Spleen (tissue), 11 donors: ENCODE measurements around the gene ZBBX. TPM values are rescaled to one million over a fixed set of nuclear protein-coding genes. Genes with fewer than 3 reads are reported as not detected.

ENCODE experiments used
- DNase-seq: peaks from one replicate; pipeline ENCODE4 v3.0.0-alpha.2; 2020
- H3K27ac ChIP-seq, 8 donors: fragments of 200-600 bp; sonication (generic) in 7 of 8; 1 replicate in 4 of 8; 2 replicates in 4 of 8; pipeline versions ENCODE4 v1.5.0 to v1.8.0; 2016 to 2021; ENCODE audit warnings: inconsistent platforms in 4 of 8, mild to moderate bottlenecking in 4 of 8, moderate library complexity in 1 of 8
- H3K27me3 ChIP-seq, 7 donors: fragments of 200-600 bp; sonication (generic) in 6 of 7; replicated peaks in 1 of 7; 1 replicate in 4 of 7; 2 replicates in 3 of 7; pipeline versions ENCODE4 v1.5.0 to v1.8.0; 2016 to 2021; ENCODE audit warnings: inconsistent platforms in 3 of 7, mild to moderate bottlenecking in 1 of 7
- H3K36me3 ChIP-seq, 6 donors: fragments of 200-600 bp; sonication (generic) in 5 of 6; 1 replicate in 4 of 6; 2 replicates in 2 of 6; pipeline versions ENCODE4 v1.5.0 to v1.8.0; 2016 to 2021; ENCODE audit warnings: inconsistent platforms in 2 of 6
- H3K4me1 ChIP-seq, 6 donors: fragments of 200-600 bp; sonication (generic) in 5 of 6; 1 replicate in 3 of 6; 2 replicates in 3 of 6; pipeline versions ENCODE4 v1.5.0 to v1.8.0; 2016 to 2021; ENCODE audit warnings: inconsistent platforms in 3 of 6
- H3K4me3 ChIP-seq, 8 donors: fragments of 200-600 bp; sonication (generic) in 7 of 8; 1 replicate in 4 of 8; 2 replicates in 4 of 8; pipeline versions ENCODE4 v1.5.0 to v1.8.0; 2016 to 2021; ENCODE audit warnings: inconsistent platforms in 4 of 8, mild to moderate bottlenecking in 4 of 8, moderate library complexity in 2 of 8
- H3K9me3 ChIP-seq, 8 donors: fragments of 200-600 bp; sonication (generic) in 7 of 8; 1 replicate in 4 of 8; 2 replicates in 4 of 8; pipeline versions ENCODE4 v1.5.0 to v1.8.0; 2016 to 2021; ENCODE audit warnings: inconsistent platforms in 4 of 8
- CTCF ChIP-seq, 11 experiments: fragments of 200-600 bp in 7 of 11; fragments of 450-650 bp in 4 of 11; sonication (generic) in 4 of 11; IDR thresholded peaks in 8 of 11; conservative IDR thresholded peaks in 3 of 11; 1 replicate in 7 of 11; 2 replicates in 4 of 11; pipeline versions ENCODE4 v1.4.0 to v1.8.0; 2016 to 2021; ENCODE audit warnings: antibody characterized with exemption in 11 of 11, inconsistent platforms in 4 of 11, mild to moderate bottlenecking in 1 of 11
- POLR2A ChIP-seq, 3 donors: fragments of 450-650 bp; IDR thresholded peaks; one replicate each; pipeline ENCODE4 v1.5.1; 2017; ENCODE audit warnings: antibody characterized with exemption in 3 of 3, mild to moderate bottlenecking in 1 of 3
- POLR2AphosphoS5 ChIP-seq, 3 donors: sonication (generic); formaldehyde crosslinking; IDR thresholded peaks; one replicate each; pipeline ENCODE4 v1.5.1; 2017; ENCODE audit warnings: antibody characterized with exemption in 3 of 3
- WGBS, 5 donors: extraction: QIAGEN DNeasy Blood & Tissue Kit in 3 of 5; methylation state at CpG; one replicate each; pipeline versions ENCODE4 v1.1.5 to v1.1.7; 2013 to 2018; 5-methylcytosine and 5-hydroxymethylcytosine counted together
- intact Hi-C: fragments of 100-400 bp; cut with DNase I; formaldehyde crosslinking; loops from one replicate; pipeline ENCODE4 v1.15.0; 2023; ENCODE audit warnings: low total_unique reads
- polyA plus RNA-seq, 3 donors: library from polyadenylated mRNA; stranded (reverse); fragments of 200-250 nt; gene quantifications; one replicate each; pipeline ENCODE4 v1.2.1, GENCODE V29; 2013
- total RNA-seq, 7 donors: library from RNA; depleted of rRNA in 3 of 7; stranded (reverse); fragments of >200 nt in 3 of 7; fragmentation: NEBNext Ultra II Directional in 4 of 7; extraction: Animal tissue kit (Norgen Biotek cat#: 25700) in 4 of 7; gene quantifications; one replicate each; pipeline versions ENCODE4 v1.1.0 to v1.2.1, GENCODE V29; 2016 to 2021
- donor health status: healthy with polysubstance abuse.
- donor health status: DM: no; HTN: no; CAD: no; lungs with moderate emphysema.
- donor health status: DM: no; HTN: no; CAD: no.
- donor health status: Bipolar disorder and iron deficiency.
- donor health status: healthy.
- donor health status: DM: no; HTN: no; CAD: no.
- donor health status: DM: yes; HTN: yes; CAD: no.

The ZBBX gene
- total and polyA plus RNA-seq, 10 donors, result 0.46 TPM; not detected in 9

- Histone ChIP-seq H3K27me3 (peaks cover 0 to 8% (median 0%) of the 10 kb centered on the region in 7 donors), H3K4me1 (peaks cover 0 to 9% (median 7%) of the 10 kb centered on the region in 6 donors), H3K36me3 (no peaks in the 10 kb centered on the region), H3K27ac (no peak overlapping the region), H3K9me3 (no peaks in the 10 kb centered on the region), H3K4me3 (no peak overlapping the region)
- no peak for TF ChIP-seq POLR2A (IDR thresholded peaks at IDR 0.05)
- TF ChIP-seq CTCF (IDR thresholded peaks at IDR 0.05 in 8 of 11, conservative IDR thresholded peaks at IDR 0.05 in 3 of 11), result no peak
- no peak for TF ChIP-seq POLR2AphosphoS5 (IDR thresholded peaks at IDR 0.05)
- no peak for DNase-seq
- 90 to 96% (median 92%) methylated on average over 3 of the region's 3 CpGs for WGBS, 5 donors
- intact Hi-C loops, result loop anchor here (10.0 kb wide), 1 partner anchor 503 kb away; no protein-coding TSS in a partner anchor
Measured at GRCh38 chr3:167382155-167382554, 2.1 kb upstream of the ZBBX start.

- TF ChIP-seq POLR2AphosphoS5 (IDR thresholded peaks at IDR 0.05) (no peak), CTCF (IDR thresholded peaks at IDR 0.05 in 8 of 11, conservative IDR thresholded peaks at IDR 0.05 in 3 of 11) (no peak), POLR2A (IDR thresholded peaks at IDR 0.05) (no peak)
- DNase-seq, result no peak
Measured at GRCh38 chr3:167375478-167375877, 4.6 kb downstream of the ZBBX start.

GRCh38 chr3:167372138-167372537, 8.0 kb downstream of the ZBBX start:
- Histone ChIP-seq H3K4me3 (no peak overlapping the region), H3K4me1 (no peaks in the 10 kb centered on the region), H3K27ac (no peak overlapping the region), H3K9me3 (no peaks in the 10 kb centered on the region), H3K27me3 (no peaks in the 10 kb centered on the region), H3K36me3 (no peaks in the 10 kb centered on the region)
- WGBS, 5 donors, result 86 to 95% (median 91%) methylated on average over 3 of the region's 3 CpGs
- intact Hi-C loops, result no loop called here
- DNase-seq, result no peak
- no peak for TF ChIP-seq POLR2A (IDR thresholded peaks at IDR 0.05)
- no peak for TF ChIP-seq CTCF (IDR thresholded peaks at IDR 0.05 in 8 of 11, conservative IDR thresholded peaks at IDR 0.05 in 3 of 11)
- TF ChIP-seq POLR2AphosphoS5 (IDR thresholded peaks at IDR 0.05), result no peak

More at GRCh38 chr3:167375478-167375877, 4.6 kb downstream of the ZBBX start:
- Histone ChIP-seq H3K9me3 (no peaks in the 10 kb centered on the region), H3K36me3 (no peaks in the 10 kb centered on the region), H3K4me1 (peaks cover 0 to 9% (median 7%) of the 10 kb centered on the region in 6 donors), H3K27me3 (peaks cover 0 to 8% (median 0%) of the 10 kb centered on the region in 7 donors), H3K27ac (no peak overlapping the region), H3K4me3 (no peak overlapping the region)
- intact Hi-C loops, result no loop called here
- WGBS, 5 donors, result 91 to 97% (median 96%) methylated on average over 6 of the region's 6 CpGs

- H3K9me3 ChIP-seq, result peaks cover 0 to 5% (median 0%) of the 10 kb centered on the region in 8 donors
- H3K27ac ChIP-seq, result no peak overlapping the region
- H3K4me3 ChIP-seq, result no peak overlapping the region
- intact Hi-C loops, result no loop called here
- DNase-seq, result no peak
- H3K36me3 ChIP-seq, result no peaks in the 10 kb centered on the region
- H3K27me3 ChIP-seq, result no peaks in the 10 kb centered on the region
- 95 to 100% (median 97%) methylated on average over 1 of the region's 1 CpG for WGBS, 5 donors
- H3K4me1 ChIP-seq, result no peaks in the 10 kb centered on the region
- no peak for TF ChIP-seq CTCF (IDR thresholded peaks at IDR 0.05 in 8 of 11, conservative IDR thresholded peaks at IDR 0.05 in 3 of 11)
- TF ChIP-seq POLR2AphosphoS5 (IDR thresholded peaks at IDR 0.05), result no peak
- no peak for TF ChIP-seq POLR2A (IDR thresholded peaks at IDR 0.05)
Measured at GRCh38 chr3:167361948-167362347, 18.1 kb downstream of the ZBBX start.
